Body of pancreas (tissue), 4 donors: ENCODE measurements around the gene OST4.

ENCODE experiments used
- POLR2A ChIP-seq, 3 donors: fragments of 450-650 bp; IDR thresholded peaks; one replicate each; pipeline ENCODE4 v1.6.1; 2016; ENCODE audit warnings: antibody characterized with exemption in 3 of 3, mild to moderate bottlenecking in 2 of 3
- TF ChIP-seq, protein P1 (sequence below), 7 experiments: fragments of 450-650 bp in 4 of 7; fragments of 200-600 bp in 3 of 7; sonication (generic) in 3 of 7; IDR thresholded peaks; one replicate each; pipeline ENCODE4 v1.5.1; 2016 to 2019; ENCODE audit warnings: antibody characterized with exemption in 7 of 7

DNA sequence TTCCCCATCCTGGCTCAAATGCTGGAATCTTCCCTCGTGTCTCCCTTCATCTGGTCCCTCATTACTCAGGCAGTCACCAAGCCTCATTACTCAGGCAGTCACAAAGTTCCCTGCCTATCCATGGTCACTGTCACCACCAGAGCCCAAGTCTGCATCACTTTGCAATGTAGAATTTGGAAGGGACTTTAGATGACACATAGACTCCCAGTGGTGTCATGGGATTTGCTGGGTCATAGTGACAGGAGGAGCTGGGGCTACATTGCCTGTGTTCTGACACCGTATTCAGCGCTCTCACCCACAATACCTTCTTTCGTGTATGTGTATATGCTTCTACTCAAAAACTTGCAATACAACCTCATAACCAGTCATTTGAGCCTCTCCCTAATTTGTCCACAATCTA is 4.9 kb upstream of the OST4 start:
- no peak for TF ChIP-seq POLR2A (IDR thresholded peaks at IDR 0.05)
- TF ChIP-seq, protein P1, sequence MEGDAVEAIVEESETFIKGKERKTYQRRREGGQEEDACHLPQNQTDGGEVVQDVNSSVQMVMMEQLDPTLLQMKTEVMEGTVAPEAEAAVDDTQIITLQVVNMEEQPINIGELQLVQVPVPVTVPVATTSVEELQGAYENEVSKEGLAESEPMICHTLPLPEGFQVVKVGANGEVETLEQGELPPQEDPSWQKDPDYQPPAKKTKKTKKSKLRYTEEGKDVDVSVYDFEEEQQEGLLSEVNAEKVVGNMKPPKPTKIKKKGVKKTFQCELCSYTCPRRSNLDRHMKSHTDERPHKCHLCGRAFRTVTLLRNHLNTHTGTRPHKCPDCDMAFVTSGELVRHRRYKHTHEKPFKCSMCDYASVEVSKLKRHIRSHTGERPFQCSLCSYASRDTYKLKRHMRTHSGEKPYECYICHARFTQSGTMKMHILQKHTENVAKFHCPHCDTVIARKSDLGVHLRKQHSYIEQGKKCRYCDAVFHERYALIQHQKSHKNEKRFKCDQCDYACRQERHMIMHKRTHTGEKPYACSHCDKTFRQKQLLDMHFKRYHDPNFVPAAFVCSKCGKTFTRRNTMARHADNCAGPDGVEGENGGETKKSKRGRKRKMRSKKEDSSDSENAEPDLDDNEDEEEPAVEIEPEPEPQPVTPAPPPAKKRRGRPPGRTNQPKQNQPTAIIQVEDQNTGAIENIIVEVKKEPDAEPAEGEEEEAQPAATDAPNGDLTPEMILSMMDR (IDR thresholded peaks at IDR 0.05), result no peak
